ENCODE measurements around the gene CTNNA1.
A peak's percentile ranks its signal among the peaks of the same experiment; 100 is the strongest.
"Not testable (repeated sequence)": the region's sequence is repeated elsewhere in the genome, so short reads cannot be mapped to it uniquely, and the experiment has no call there.

The CTNNA1 gene

GRCh38 chr5:138807182-138807581 is 54.0 kb downstream of the CTNNA1 start:
- H3K27ac ChIP-seq (ENCODE audit: low read depth, low read length, severe bottlenecking) = no peak overlapping the region
- WGBS, 2 experiments (ENCODE audit: insufficient coverage in 2 of 2) = 88 to 100% methylated on average over 1 of the region's 1 CpG
- no peaks in the 10 kb centered on the region for H3K4me1 ChIP-seq (ENCODE audit: control insufficient read depth, insufficient read depth, low read length, poor library complexity, severe bottlenecking)
- no peaks in the 10 kb centered on the region for H3K9me3 ChIP-seq (ENCODE audit: control insufficient read depth, low read length)
- H3K36me3 ChIP-seq (ENCODE audit: control insufficient read depth, insufficient read depth, low read length) = peaks cover 67% of the 10 kb centered on the region
- no peak overlapping the region for H3K4me3 ChIP-seq (ENCODE audit: extremely low read depth, insufficient read depth, low read length, poor library complexity, severe bottlenecking)

- Histone ChIP-seq H3K36me3 (ENCODE audit: control insufficient read depth, insufficient read depth, low read length) (peaks cover 78% of the 10 kb centered on the region), H3K9me3 (ENCODE audit: control insufficient read depth, low read length) (no peaks in the 10 kb centered on the region), H3K27ac (ENCODE audit: low read depth, low read length, severe bottlenecking) (no peak overlapping the region), H3K4me3 (ENCODE audit: extremely low read depth, insufficient read depth, low read length, poor library complexity, severe bottlenecking) (no peak overlapping the region), H3K4me1 (ENCODE audit: control insufficient read depth, insufficient read depth, low read length, poor library complexity, severe bottlenecking) (no peaks in the 10 kb centered on the region)
Measured at GRCh38 chr5:138809391-138809790, 56.2 kb downstream of the CTNNA1 start.

GRCh38 chr5:138810861-138811260 is 57.6 kb downstream of the CTNNA1 start:
- peaks cover 80% of the 10 kb centered on the region for H3K36me3 ChIP-seq (ENCODE audit: control insufficient read depth, insufficient read depth, low read length)
- 95 to 100% methylated on average over 5 to 7 of the region's 35 CpGs for WGBS, 2 experiments (ENCODE audit: insufficient coverage in 2 of 2)
- H3K27ac ChIP-seq (ENCODE audit: low read depth, low read length, severe bottlenecking); H3K9me3 ChIP-seq (ENCODE audit: control insufficient read depth, low read length); H3K4me3 ChIP-seq (ENCODE audit: extremely low read depth, insufficient read depth, low read length, poor library complexity, severe bottlenecking); H3K4me1 ChIP-seq (ENCODE audit: control insufficient read depth, insufficient read depth, low read length, poor library complexity, severe bottlenecking): not testable (repeated sequence)

GRCh38 chr5:138815529-138815928 is 62.3 kb downstream of the CTNNA1 start:
- Histone ChIP-seq H3K9me3 (ENCODE audit: control insufficient read depth, low read length) (no peaks in the 10 kb centered on the region), H3K4me3 (ENCODE audit: extremely low read depth, insufficient read depth, low read length, poor library complexity, severe bottlenecking) (no peak overlapping the region), H3K36me3 (ENCODE audit: control insufficient read depth, insufficient read depth, low read length) (peaks cover 73% of the 10 kb centered on the region), H3K4me1 (ENCODE audit: control insufficient read depth, insufficient read depth, low read length, poor library complexity, severe bottlenecking) (no peaks in the 10 kb centered on the region), H3K27ac (ENCODE audit: low read depth, low read length, severe bottlenecking) (no peak overlapping the region)
- WGBS, 2 experiments (ENCODE audit: insufficient coverage in 2 of 2) = 96 to 100% methylated on average over 3 to 4 of the region's 5 CpGs

GRCh38 chr5:138817241-138817640 is 64.0 kb downstream of the CTNNA1 start:
- Histone ChIP-seq H3K4me1 (ENCODE audit: control insufficient read depth, insufficient read depth, low read length, poor library complexity, severe bottlenecking) (no peaks in the 10 kb centered on the region), H3K4me3 (ENCODE audit: extremely low read depth, insufficient read depth, low read length, poor library complexity, severe bottlenecking) (no peak overlapping the region), H3K9me3 (ENCODE audit: control insufficient read depth, low read length) (no peaks in the 10 kb centered on the region), H3K27ac (ENCODE audit: low read depth, low read length, severe bottlenecking) (no peak overlapping the region), H3K36me3 (ENCODE audit: control insufficient read depth, insufficient read depth, low read length) (peaks cover 72% of the 10 kb centered on the region)
- 100% methylated on average over 1 of the region's 1 CpG for WGBS, 2 experiments (ENCODE audit: insufficient coverage in 2 of 2)

GRCh38 chr5:138819081-138819480 is 65.9 kb downstream of the CTNNA1 start:
- Histone ChIP-seq H3K4me3 (ENCODE audit: extremely low read depth, insufficient read depth, low read length, poor library complexity, severe bottlenecking) (no peak overlapping the region), H3K4me1 (ENCODE audit: control insufficient read depth, insufficient read depth, low read length, poor library complexity, severe bottlenecking) (peaks cover under 1% of the 10 kb centered on the region), H3K9me3 (ENCODE audit: control insufficient read depth, low read length) (no peaks in the 10 kb centered on the region), H3K27ac (ENCODE audit: low read depth, low read length, severe bottlenecking) (no peak overlapping the region), H3K36me3 (ENCODE audit: control insufficient read depth, insufficient read depth, low read length) (peaks cover 59% of the 10 kb centered on the region)
- WGBS, 2 experiments (ENCODE audit: insufficient coverage in 2 of 2) = 93 to 94% methylated on average over 4 of the region's 4 CpGs

- no peak overlapping the region for H3K27ac ChIP-seq (ENCODE audit: low read depth, low read length, severe bottlenecking)
Measured at GRCh38 chr5:138820695-138821094, 67.5 kb downstream of the CTNNA1 start.

GRCh38 chr5:138824516-138824915 is 71.3 kb downstream of the CTNNA1 start:
- peaks cover 4% of the 10 kb centered on the region for H3K4me1 ChIP-seq (ENCODE audit: control insufficient read depth, insufficient read depth, low read length, poor library complexity, severe bottlenecking)
- no peak overlapping the region for H3K4me3 ChIP-seq (ENCODE audit: extremely low read depth, insufficient read depth, low read length, poor library complexity, severe bottlenecking)
- H3K36me3 ChIP-seq (ENCODE audit: control insufficient read depth, insufficient read depth, low read length) = peaks cover 64% of the 10 kb centered on the region
- WGBS, 2 experiments (ENCODE audit: insufficient coverage in 2 of 2) = 90 to 91% methylated on average over 5 to 6 of the region's 7 CpGs
- peak overlapping the region; percentile 10 for H3K27ac ChIP-seq (ENCODE audit: low read depth, low read length, severe bottlenecking)
- H3K9me3 ChIP-seq (ENCODE audit: control insufficient read depth, low read length) = no peaks in the 10 kb centered on the region

More at GRCh38 chr5:138820695-138821094, 67.5 kb downstream of the CTNNA1 start:
- Histone ChIP-seq H3K36me3 (ENCODE audit: control insufficient read depth, insufficient read depth, low read length) (peaks cover 49% of the 10 kb centered on the region), H3K4me1 (ENCODE audit: control insufficient read depth, insufficient read depth, low read length, poor library complexity, severe bottlenecking) (peaks cover 4% of the 10 kb centered on the region), H3K9me3 (ENCODE audit: control insufficient read depth, low read length) (no peaks in the 10 kb centered on the region), H3K4me3 (ENCODE audit: extremely low read depth, insufficient read depth, low read length, poor library complexity, severe bottlenecking) (no peak overlapping the region)
- WGBS, 2 experiments (ENCODE audit: insufficient coverage in 2 of 2) = 86 to 100% methylated on average over 1 of the region's 3 CpGs

GRCh38 chr5:138824924-138825863 is 72.0 kb downstream of the CTNNA1 start:
- 85% methylated on average over 2 of the region's 5 CpGs; no CpG with 5 or more reads in 1 of the 2 experiments for WGBS, 2 experiments (ENCODE audit: insufficient coverage in 2 of 2)
- Histone ChIP-seq H3K4me1 (ENCODE audit: control insufficient read depth, insufficient read depth, low read length, poor library complexity, severe bottlenecking) (peaks cover 4% of the 10 kb centered on the region), H3K4me3 (ENCODE audit: extremely low read depth, insufficient read depth, low read length, poor library complexity, severe bottlenecking) (no peak overlapping the region), H3K36me3 (ENCODE audit: control insufficient read depth, insufficient read depth, low read length) (peaks cover 60% of the 10 kb centered on the region), H3K27ac (ENCODE audit: low read depth, low read length, severe bottlenecking) (no peak overlapping the region), H3K9me3 (ENCODE audit: control insufficient read depth, low read length) (no peaks in the 10 kb centered on the region)

- WGBS, 2 experiments (ENCODE audit: insufficient coverage in 2 of 2) = 100% methylated on average over 1 of the region's 4 CpGs
- Histone ChIP-seq H3K9me3 (ENCODE audit: control insufficient read depth, low read length) (no peaks in the 10 kb centered on the region), H3K4me3 (ENCODE audit: extremely low read depth, insufficient read depth, low read length, poor library complexity, severe bottlenecking) (no peak overlapping the region), H3K4me1 (ENCODE audit: control insufficient read depth, insufficient read depth, low read length, poor library complexity, severe bottlenecking) (peaks cover 4% of the 10 kb centered on the region), H3K36me3 (ENCODE audit: control insufficient read depth, insufficient read depth, low read length) (peaks cover 60% of the 10 kb centered on the region), H3K27ac (ENCODE audit: low read depth, low read length, severe bottlenecking) (no peak overlapping the region)
Measured at GRCh38 chr5:138828556-138828955, 75.3 kb downstream of the CTNNA1 start.

GRCh38 chr5:138829341-138829740 is 76.1 kb downstream of the CTNNA1 start:
- Histone ChIP-seq H3K4me1 (ENCODE audit: control insufficient read depth, insufficient read depth, low read length, poor library complexity, severe bottlenecking) (peaks cover under 1% of the 10 kb centered on the region), H3K27ac (ENCODE audit: low read depth, low read length, severe bottlenecking) (no peak overlapping the region)

More at GRCh38 chr5:138829341-138829740, 76.1 kb downstream of the CTNNA1 start:
- no peaks in the 10 kb centered on the region for H3K9me3 ChIP-seq (ENCODE audit: control insufficient read depth, low read length)
- H3K36me3 ChIP-seq (ENCODE audit: control insufficient read depth, insufficient read depth, low read length) = peaks cover 64% of the 10 kb centered on the region
- no peak overlapping the region for H3K4me3 ChIP-seq (ENCODE audit: extremely low read depth, insufficient read depth, low read length, poor library complexity, severe bottlenecking)
- WGBS, 2 experiments (ENCODE audit: insufficient coverage in 2 of 2) = 95 to 100% methylated on average over 3 of the region's 3 CpGs
